KMS-11 (cell line): Measurements from ENCODE around the gene EDIL3.
A peak's percentile ranks its signal among the peaks of the same experiment; 100 is the strongest.

Experiments
- H2AFZ ChIP-seq: fragments of 200-600 bp; sonication (generic); 2 replicates; pipeline ENCODE4 v1.6.1; 2016; ENCODE audit warnings: antibody characterized with exemption, mixed run types, low read depth
- H3K27ac ChIP-seq: fragments of 200-600 bp; sonication (generic); 2 replicates; pipeline ENCODE4 v1.6.1; 2016; ENCODE audit warnings: mild to moderate bottlenecking, mixed run types
- H3K27me3 ChIP-seq: fragments of 200-600 bp; sonication (generic); 2 replicates; pipeline ENCODE4 v1.6.1; 2017; ENCODE audit warnings: mild to moderate bottlenecking, low read depth, mixed run types, moderate library complexity; ENCODE audit not compliant: insufficient read depth
- H3K36me3 ChIP-seq: fragments of 200-600 bp; sonication (generic); 2 replicates; pipeline ENCODE4 v1.6.1; 2017; ENCODE audit warnings: mild to moderate bottlenecking, mixed run types; ENCODE audit not compliant: insufficient read depth
- H3K4me1 ChIP-seq: fragments of 200-600 bp; sonication (generic); 2 replicates; pipeline ENCODE4 v1.6.1; 2016; ENCODE audit warnings: mild to moderate bottlenecking, low read depth, mixed run types; ENCODE audit not compliant: poor library complexity, severe bottlenecking
- H3K4me2 ChIP-seq: fragments of 200-600 bp; sonication (generic); 2 replicates; pipeline ENCODE4 v1.7.0; 2016; ENCODE audit warnings: mild to moderate bottlenecking, mixed run types
- H3K4me3 ChIP-seq: fragments of 200-600 bp; sonication (generic); IDR thresholded peaks from 2 replicates; pipeline ENCODE4 v1.6.1; 2017; ENCODE audit warnings: low read depth, low read length, mixed read lengths; ENCODE audit not compliant: insufficient read depth
- H3K79me2 ChIP-seq: fragments of 200-600 bp; sonication (generic); 2 replicates; pipeline ENCODE4 v1.6.1; 2016; ENCODE audit warnings: low read depth, mixed run types; ENCODE audit not compliant: insufficient read depth
- H3K9ac ChIP-seq: fragments of 200-600 bp; sonication (generic); 2 replicates; pipeline ENCODE4 v1.6.1; 2016; ENCODE audit warnings: mild to moderate bottlenecking, mixed run types
- H4K20me1 ChIP-seq: fragments of 200-600 bp; sonication (generic); 2 replicates; pipeline ENCODE4 v1.6.1; 2016; ENCODE audit warnings: mild to moderate bottlenecking, mixed run types; ENCODE audit not compliant: insufficient read depth
- TF ChIP-seq, protein P1 (sequence below): fragments of 200-600 bp; sonication (generic); conservative IDR thresholded peaks from 2 replicates; pipeline ENCODE4 v1.6.1; 2017; ENCODE audit warnings: low read depth, mild to moderate bottlenecking, antibody characterized with exemption, low read length, moderate library complexity, mixed read lengths

EDIL3 gene

DNA sequence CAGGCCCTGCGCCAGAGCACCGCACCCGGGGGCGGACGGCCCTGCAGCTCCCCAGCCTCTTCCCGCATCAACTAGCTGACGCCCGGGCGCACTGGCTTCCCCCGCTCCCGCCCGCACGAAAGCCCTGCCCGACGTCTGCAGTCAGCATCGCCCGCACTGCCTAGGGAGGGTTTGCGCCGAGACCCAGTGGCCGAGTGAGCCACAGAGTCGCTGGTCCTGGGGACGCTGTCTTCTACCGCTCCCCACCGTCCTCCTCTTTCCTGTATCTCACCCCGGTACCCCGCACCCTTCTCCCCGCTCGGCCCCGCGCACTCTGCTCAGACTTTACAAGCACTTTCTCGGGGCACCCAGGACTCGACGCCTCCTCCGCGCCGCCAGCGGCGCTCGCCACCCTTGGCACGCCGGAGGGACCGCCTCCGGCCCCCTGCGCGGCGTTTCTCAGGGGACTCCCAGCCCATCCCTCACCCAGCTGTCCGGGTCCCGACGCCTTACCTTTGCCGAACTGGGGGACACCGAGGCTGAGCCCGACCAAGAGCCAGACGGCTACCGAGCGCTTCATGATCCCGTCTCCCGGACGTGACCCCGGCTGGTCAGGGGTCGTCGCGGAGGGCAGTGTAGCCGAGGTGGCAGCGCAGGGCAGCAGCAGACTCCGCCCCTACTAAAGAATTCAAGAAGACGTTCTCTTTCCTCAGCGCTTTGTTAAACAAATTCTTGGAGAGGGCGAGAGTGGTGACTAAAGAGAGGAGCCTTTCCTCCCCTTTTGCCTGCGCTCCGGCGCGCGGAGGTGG lies 670 bp downstream of the EDIL3 start:
- Histone ChIP-seq H3K27me3 (no peaks in the 10 kb centered on the region), H2AFZ (peak overlapping the region; percentile 93), H3K27ac (no peak overlapping the region), H3K9ac (no peak overlapping the region), H3K36me3 (no peaks in the 10 kb centered on the region), H3K79me2 (no peaks in the 10 kb centered on the region), H3K4me1 (no peaks in the 10 kb centered on the region), H4K20me1 (no peaks in the 10 kb centered on the region), H3K4me2 (peak overlapping the region; percentile 71), H3K4me3 (no peak overlapping the region)
- TF ChIP-seq, protein P1, sequence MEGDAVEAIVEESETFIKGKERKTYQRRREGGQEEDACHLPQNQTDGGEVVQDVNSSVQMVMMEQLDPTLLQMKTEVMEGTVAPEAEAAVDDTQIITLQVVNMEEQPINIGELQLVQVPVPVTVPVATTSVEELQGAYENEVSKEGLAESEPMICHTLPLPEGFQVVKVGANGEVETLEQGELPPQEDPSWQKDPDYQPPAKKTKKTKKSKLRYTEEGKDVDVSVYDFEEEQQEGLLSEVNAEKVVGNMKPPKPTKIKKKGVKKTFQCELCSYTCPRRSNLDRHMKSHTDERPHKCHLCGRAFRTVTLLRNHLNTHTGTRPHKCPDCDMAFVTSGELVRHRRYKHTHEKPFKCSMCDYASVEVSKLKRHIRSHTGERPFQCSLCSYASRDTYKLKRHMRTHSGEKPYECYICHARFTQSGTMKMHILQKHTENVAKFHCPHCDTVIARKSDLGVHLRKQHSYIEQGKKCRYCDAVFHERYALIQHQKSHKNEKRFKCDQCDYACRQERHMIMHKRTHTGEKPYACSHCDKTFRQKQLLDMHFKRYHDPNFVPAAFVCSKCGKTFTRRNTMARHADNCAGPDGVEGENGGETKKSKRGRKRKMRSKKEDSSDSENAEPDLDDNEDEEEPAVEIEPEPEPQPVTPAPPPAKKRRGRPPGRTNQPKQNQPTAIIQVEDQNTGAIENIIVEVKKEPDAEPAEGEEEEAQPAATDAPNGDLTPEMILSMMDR: no peak

DNA sequence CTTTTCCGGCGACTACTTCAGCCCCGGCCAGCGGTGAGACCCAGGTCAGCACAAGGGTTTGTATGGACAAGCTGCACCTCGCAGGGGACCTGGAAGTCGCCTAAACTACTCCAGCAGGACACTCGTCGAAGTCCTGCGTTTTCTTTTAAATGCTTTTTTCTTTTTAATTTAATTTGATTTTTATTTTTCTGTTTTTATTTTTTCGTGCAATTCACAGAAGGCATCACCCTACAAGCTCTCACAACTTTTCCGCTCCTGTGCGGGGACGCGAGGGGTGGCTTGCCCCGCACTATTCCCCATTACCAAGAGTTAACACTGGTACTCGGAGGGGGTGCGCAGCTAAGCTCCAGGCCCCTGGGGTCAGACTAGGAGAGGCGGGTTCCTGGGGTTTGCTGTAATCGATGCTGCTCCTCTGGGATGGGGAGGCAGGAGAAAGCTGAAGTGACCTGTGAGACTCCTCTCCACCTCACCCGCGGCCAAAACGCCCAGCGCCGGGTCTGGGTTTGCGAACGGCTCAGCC lies 1.3 kb downstream of the EDIL3 start:
- TF ChIP-seq, protein P1: no peak
- Histone ChIP-seq H3K4me3 (no peak overlapping the region), H3K4me2 (no peak overlapping the region), H3K4me1 (no peaks in the 10 kb centered on the region), H3K27ac (no peak overlapping the region), H3K9ac (no peak overlapping the region), H2AFZ (peak overlapping the region; percentile 93), H3K27me3 (no peaks in the 10 kb centered on the region), H3K36me3 (no peaks in the 10 kb centered on the region), H4K20me1 (no peaks in the 10 kb centered on the region), H3K79me2 (no peaks in the 10 kb centered on the region)

DNA sequence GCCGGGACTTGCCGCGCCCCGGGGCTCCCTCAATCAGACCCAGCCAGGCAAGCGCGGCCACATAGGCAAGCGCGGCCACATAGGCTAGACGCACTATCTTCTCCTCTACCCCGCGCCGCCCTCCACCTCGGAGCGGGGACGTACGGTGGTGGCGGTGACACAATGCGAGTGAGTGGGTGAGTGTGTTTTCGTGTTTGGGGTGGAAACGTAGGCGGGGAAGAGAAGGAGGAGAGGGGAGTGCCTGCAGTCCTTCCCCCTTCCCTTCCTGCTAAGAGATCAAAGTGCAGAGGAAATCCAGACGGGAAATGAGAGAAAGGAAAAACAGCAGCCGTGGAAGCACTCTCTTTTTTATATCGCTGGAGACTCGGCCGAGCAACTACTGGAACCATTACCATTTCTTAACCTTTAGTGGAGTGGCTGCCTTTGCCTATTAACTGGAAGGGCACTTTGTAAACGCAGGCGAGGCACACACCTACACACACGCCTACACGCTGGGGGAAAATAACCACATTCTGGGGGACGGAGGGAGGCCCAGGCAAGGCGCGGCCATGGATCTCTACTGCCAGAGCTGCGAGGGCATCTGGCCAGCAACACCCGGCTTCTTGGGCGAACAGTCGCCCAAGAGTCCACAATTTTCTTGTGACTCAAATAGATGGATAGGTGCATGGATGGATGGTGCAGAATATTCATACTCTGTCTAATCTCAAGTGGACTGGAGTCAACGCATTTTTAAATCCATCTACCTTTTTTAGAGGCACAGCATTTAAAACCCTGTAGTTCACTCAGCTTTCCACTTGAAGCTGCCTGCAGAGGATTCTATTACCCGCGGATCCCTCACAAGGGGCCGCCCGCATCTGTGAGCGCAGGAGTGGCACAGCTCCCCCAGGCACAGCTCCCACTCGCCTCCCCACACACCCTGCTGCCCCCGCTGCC lies 2.1 kb downstream of the EDIL3 start:
- H3K4me2 ChIP-seq: no peak overlapping the region
- no peaks in the 10 kb centered on the region for H3K79me2 ChIP-seq
- TF ChIP-seq, protein P1: no peak
- no peaks in the 10 kb centered on the region for H4K20me1 ChIP-seq
- H3K27ac ChIP-seq: no peak overlapping the region
- H3K4me1 ChIP-seq: no peaks in the 10 kb centered on the region
- no peaks in the 10 kb centered on the region for H3K27me3 ChIP-seq
- H2AFZ ChIP-seq: no peak overlapping the region
- no peaks in the 10 kb centered on the region for H3K36me3 ChIP-seq
- no peak overlapping the region for H3K9ac ChIP-seq
- no peak overlapping the region for H3K4me3 ChIP-seq

DNA sequence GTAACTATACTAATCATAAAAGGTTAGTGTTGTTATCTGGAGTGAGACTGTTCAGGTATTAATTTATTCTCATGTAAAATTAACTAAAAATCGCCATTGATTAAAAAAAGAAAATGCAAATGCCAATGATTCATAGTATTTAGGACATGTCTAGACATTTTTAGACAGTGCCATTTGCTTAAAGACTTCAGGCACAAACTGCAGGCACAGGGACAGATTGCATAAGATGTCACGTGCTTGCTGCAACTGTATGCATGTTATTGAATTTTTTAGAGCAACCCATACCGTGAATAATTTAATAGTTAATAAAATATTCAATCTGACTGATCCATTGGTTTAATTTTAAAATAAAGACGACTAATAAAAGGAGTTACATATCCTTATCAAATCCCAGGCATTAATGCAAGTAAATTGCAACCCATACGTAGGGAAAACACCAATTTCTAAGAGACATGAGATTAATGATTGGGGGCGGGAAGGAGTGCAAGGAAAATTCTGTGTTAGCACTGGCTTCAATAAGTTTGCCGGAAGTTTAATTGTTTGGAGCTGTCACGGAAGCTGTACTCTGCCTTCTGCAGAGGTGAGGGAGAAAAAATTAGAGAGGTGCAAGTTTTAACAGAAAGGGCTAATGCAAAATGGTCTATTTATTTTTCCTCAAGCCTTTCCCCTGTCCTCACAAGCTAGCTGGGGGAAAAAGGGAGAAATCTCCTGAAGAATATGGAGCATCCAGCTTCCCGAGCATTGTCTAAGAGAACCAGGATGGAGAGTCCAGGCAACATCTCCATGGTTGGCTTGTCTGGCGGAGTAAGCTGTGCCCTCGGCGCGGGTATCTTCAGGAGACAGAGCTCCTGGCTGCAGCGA lies 2.9 kb downstream of the EDIL3 start:
- no peak overlapping the region for H3K4me2 ChIP-seq
- no peaks in the 10 kb centered on the region for H3K4me1 ChIP-seq
- no peaks in the 10 kb centered on the region for H3K27me3 ChIP-seq
- no peaks in the 10 kb centered on the region for H3K36me3 ChIP-seq
- H3K4me3 ChIP-seq: no peak overlapping the region
- no peak overlapping the region for H3K9ac ChIP-seq
- H3K79me2 ChIP-seq: no peaks in the 10 kb centered on the region
- no peak overlapping the region for H3K27ac ChIP-seq
- no peaks in the 10 kb centered on the region for H4K20me1 ChIP-seq
- TF ChIP-seq, protein P1: no peak
- H2AFZ ChIP-seq: no peak overlapping the region
